Activated gamma-delta T cell (primary cell): ENCODE results near the gene CADPS2.

Experiments used
- DNase-seq: peaks from one replicate; lab custom pipeline; 2025; lab: John Stamatoyannopoulos, UW

CADPS2 gene

DNA sequence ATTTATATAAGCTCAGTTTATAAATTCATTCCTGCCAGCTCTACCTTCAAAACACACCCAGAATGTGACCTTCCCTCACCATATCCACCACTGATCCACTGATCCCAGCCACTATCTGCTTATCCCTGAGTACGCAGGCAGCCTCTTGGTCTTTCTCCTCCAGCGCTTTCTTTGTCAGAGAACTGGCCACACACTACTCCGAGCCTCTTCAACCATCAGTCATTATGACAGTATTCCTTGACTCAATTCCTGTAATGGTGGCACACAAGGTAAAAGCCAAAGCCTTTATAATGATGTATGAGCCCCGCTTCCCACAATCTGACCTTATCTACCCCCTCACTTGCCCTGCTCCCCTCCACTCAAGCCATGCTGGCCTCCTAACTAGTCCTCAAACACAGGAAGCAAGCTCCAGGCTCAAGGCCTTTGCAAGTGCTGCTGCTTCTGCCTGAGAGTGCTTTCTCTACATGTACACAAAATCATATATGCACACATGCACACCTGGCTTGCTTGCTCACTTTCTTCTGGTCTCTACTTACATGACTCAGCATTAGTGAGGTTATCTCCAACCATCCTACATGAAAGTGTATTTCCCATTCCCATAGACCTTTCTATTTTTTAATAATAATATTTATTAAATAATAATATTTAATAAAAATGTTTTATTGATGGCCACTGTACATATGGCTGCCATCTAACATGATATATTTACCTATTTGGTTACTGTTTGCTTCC is 431.3 kb downstream of the CADPS2 start:
- DNase-seq = no peak

- DNase-seq = no peak
Observed at GRCh38 chr7:122453432-122453831, 432.8 kb downstream of the CADPS2 start.

DNA sequence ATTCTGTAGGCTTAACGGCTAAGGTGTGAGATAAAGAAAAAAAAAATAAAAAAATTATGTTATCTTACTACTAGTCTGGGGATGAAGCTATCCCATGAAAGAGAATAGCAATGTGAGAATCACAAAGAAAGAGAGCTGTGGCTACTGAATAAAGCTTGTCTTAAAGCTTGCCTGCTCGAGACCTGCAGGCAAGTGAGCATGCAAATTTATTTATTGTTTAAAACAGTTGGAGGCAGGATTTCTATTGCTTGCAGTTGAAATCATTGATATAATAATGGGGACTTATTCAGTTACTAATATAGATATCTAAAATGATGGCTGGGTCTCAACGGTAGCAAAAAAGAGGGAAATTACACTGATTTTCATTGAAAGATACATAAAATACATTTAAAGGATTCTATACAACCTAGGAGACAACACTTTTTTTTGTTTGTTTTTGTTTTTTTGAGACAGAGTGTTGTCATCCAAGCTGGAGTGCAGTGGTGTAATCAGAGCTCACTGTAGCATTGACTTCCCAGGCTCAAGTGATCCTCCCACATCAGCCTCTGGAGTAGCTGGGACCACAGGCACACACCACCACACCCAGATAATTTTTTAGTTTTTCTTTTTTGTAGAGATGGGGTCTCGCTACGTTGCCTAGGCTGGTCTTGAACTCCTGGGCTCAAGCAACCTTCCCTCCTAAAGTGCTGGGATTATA is 437.2 kb downstream of the CADPS2 start:
- no peak for DNase-seq

DNA sequence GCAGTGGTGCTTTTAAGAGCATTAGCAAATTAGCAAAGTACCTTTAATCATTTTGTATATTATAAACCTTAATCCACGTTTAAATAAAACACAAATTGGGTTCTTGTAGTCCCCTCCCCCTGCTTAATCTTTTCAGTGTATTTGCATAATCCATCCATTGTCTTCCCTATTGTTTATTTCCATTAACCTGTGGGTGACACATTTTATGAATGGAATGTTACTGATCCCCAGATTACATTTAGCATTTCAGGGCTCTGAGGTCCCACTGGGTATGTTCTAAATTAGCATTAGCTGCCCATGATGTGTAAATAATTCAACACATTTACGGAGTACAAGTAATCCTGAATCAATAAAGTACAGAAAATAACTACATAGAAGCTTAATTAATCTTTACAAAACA is 443.3 kb downstream of the CADPS2 start:
- DNase-seq = no peak

GRCh38 chr7:122438492-122438891 is 447.8 kb downstream of the CADPS2 start:
- no peak for DNase-seq

DNA sequence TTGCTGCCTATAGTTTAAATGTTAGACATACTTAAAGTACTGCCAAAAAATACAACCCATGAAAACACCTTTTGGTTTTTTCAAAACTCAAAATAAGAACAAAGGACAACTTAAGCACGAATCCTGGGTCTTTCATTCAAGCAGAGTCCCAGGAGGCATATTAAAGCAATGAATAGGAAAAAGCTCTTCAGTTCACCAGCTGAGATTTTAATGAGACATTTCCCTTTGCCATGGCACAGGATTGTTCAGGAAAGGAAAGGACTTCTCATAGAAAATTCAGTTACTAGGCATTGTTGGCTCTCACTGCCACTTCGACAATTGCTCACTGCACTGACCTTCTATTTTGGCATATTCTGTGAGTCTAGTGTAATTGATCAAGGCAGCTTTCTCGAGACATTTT is 448.3 kb downstream of the CADPS2 start:
- no peak for DNase-seq

DNA sequence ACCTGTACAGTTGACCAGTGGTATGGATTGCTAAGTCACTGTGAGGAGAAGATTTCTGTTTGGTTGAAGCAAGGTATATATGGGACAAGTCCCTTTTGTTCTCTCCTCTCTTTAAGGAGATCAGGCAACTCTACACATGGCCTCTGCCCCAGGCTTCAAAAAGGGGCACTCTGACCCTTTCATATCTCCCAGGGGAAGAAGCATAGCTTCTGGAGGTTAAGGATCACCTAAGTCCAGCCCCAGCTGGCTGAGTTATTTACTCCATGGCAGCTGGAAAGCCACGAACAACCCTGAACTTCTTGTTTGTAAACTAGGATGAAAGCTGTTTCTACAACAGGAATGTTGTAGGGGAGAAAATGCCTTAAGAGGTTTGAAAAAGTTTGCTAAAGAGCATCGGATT is 452.5 kb downstream of the CADPS2 start:
- no peak for DNase-seq

- DNase-seq = no peak
Observed at GRCh38 chr7:122430710-122431109, 455.6 kb downstream of the CADPS2 start.

DNA sequence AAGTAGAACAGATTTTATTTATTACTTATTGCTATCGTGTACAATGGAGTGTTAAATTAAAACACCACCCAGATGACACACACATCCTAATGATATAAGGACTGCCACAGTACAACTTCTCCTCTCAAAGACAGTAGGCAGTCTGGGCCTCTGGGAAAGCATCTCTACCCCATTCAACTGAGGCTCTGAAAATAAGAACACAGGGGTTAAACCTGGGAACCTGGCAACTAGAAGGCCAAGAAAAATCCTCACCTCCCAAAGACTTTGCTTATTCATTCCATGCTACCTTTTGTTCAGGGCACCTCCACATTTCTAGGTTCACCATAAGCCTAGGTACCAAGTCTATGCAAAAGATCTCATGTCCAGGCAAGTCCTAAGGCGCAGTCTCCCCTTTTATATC is 456.3 kb downstream of the CADPS2 start:
- no peak for DNase-seq

DNA sequence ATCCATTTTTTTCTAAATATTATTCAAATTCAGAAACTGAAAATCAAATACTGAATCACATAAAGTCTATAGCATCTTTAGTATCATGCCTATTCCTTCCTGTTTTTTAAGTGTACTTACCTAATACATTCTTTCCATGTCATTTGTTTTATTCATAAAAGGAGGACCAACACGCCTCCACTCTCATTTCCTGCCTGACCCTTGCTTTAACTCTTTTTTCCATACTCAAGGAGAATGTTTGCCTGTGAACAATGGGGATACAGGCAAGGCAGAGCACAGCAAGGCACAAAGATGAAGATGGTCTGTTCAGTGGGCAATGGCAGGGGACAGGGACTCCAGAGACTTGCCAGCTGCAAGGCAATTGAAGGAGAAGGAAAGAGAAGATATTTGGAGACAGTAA is 460.5 kb downstream of the CADPS2 start:
- no peak for DNase-seq

DNA sequence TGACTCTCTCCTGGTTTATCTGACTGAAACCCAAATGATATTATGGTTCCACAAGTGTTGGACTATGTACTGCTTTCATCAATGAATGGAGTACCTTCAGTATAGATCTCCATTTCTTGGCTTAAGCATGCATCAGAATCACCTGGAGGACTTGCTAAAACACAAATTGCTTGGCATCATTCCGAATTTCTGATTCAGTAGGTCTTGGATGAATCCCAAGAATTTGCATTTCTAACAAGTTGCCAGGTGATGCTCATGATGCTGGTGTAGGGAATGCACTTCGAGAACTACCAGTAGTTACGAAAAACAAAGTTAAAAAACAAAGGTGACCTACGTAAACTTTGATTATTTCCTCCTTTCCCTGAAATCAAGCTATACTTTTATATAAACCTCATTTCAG is 462.7 kb downstream of the CADPS2 start:
- DNase-seq = no peak

DNA sequence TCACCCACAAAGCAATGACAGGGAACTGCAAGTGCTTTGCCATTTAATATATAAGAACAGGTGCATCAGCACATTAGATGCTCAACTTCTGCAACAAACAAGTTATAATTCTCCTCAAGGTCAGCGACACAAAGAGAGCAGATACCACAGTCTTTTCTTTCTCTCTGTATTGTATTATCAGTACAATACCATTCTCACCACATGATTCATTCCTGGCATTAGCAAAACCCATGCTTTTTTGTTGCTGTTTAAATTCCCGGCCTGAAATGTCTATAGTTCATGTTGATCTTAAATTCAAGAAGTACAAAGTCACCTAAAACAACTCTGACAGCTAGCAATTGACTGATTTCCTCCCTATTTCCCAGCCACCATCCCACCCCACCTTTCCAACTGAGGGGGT is 469.9 kb downstream of the CADPS2 start:
- DNase-seq = no peak

- no peak for DNase-seq
Observed at GRCh38 chr7:122415510-122415909, 470.8 kb downstream of the CADPS2 start.

DNA sequence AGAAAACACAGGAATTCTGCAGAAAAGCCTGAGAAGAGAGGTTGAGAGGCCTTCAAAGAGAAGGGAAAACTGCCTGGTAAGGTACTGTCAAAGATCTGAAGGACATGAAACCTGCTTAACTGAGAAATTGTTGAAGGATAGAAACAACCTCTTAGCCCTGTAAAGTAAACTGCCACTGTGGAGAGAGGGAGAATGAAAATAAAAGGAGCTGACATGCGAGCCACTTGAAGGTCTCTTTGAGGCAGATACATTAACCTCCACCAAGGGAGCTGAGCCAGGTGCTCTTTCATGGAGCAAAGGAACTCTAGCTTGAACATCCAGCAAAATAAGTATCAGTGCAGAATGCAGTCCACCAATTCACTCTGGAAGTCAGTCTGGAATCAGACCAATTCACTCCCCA is 472.9 kb downstream of the CADPS2 start:
- no peak for DNase-seq

DNA sequence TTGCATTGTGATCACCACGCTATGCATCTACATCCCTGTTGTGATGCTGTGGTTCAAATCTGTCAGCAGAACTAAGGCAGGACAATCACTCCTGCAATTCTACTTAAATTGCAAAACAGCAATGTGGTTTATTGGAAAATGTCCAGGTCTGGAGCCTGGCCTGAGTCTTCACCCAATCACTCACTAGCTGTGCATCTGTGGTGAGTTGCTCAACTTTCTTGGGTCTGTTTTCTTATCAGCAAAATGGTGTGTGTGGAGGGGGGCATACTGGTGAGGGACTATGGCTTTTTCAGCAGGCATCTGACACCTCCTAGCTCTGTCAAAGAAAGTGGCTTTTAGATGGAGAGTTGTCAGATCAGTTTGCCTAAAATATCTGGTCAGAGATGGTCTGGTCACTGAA is 473.4 kb downstream of the CADPS2 start:
- no peak for DNase-seq

DNA sequence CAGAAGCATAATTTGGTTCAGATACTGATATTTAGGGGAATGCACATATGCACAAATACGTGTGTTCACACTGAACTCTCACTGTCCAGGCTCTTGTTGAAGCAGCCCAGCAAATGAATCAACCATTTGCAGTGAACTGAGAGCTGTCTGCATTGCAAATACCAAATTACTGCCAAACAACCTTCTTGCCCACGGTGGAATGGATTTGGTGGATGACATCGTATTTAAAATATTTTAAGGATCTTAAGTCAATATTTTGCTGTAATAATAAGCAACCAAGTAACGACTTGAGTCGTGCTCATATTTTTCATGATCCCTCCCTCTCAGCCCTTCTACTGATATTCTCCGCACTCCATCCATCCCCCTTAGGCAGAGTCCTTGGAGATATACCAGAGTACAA is 473.8 kb downstream of the CADPS2 start:
- no peak for DNase-seq

DNA sequence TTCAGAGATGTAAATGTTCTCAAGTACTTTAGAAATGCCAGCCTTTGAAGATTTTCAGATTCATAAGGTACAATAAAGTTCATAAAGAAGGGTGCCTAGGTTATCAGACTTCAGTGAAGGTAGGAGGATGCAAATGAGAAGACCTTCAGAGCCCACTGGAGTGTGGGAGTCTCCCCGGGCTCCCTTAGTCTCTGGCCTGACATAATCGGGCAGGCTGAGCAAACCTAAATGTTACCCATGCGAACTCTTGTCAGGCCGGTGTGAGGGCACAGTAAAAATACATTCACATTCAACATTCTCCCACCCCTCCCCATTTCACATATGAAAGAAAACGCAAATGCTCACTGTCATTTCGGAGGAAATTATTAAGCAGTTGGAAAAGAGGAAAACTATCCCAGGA is 479.1 kb downstream of the CADPS2 start:
- no peak for DNase-seq

GRCh38 chr7:122403113-122403512 is 483.1 kb downstream of the CADPS2 start:
- no peak for DNase-seq

GRCh38 chr7:122402235-122402634 is 484.0 kb downstream of the CADPS2 start:
- DNase-seq = no peak

DNA sequence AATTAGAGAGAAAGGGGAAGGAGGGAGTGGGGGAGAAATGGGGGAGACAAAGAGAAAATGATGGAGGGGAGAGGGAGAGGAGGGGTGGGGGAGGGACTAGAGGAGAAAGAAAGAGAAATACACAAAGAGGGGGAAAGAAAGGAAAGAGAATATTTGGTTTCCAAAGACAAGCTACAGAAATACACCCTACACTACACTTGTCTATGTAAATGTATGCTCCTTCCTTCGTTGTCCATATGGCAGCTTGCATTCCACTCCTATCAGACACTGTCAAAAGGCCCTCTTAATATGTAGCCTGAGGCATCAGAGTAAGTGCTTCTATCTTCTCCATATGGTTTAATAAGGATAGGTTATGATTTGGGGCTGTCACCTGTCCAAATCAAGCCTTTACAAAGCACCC is 488.9 kb downstream of the CADPS2 start:
- DNase-seq = no peak

DNA sequence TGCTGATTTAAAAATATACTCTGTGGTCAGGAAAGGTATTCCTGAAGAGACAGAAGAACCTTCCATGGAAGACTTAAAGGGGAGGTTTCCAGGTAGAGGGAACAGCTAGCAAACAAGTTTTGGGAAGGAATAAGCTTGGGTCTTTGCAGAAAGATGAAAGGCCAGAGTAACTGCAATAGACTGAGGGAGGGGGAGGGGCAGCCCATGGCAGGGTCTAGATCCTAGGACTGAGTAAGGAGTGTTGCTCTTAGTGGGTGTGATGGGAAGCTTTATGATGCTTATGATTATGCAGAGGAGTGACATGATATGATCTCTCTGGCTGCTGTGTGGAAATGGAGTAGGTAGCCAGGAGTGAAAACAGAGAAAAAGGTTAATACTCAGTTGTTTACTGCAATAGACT is 491.7 kb downstream of the CADPS2 start:
- no peak for DNase-seq

GRCh38 chr7:122384528-122384927 is 501.7 kb downstream of the CADPS2 start:
- no peak for DNase-seq

GRCh38 chr7:122383934-122384333 is 502.3 kb downstream of the CADPS2 start:
- DNase-seq = no peak

- no peak for DNase-seq
Observed at GRCh38 chr7:122380992-122381391, 505.3 kb downstream of the CADPS2 start.
